Spleen (tissue), 11 donors: ENCODE data around the gene LZIC. TPM values are rescaled to one million over a fixed set of nuclear protein-coding genes. Genes with fewer than 3 reads are reported as not detected.
A peak's percentile ranks its signal among the peaks of the same experiment; 100 is the strongest.

Experiments used
- DNase-seq: peaks from one replicate; pipeline ENCODE4 v3.0.0-alpha.2; 2020
- H3K27ac ChIP-seq, 8 donors: fragments of 200-600 bp; sonication (generic) in 7 of 8; 1 replicate in 4 of 8; 2 replicates in 4 of 8; pipeline versions ENCODE4 v1.5.0 to v1.8.0; 2016 to 2021; ENCODE audit warnings: inconsistent platforms in 4 of 8, mild to moderate bottlenecking in 4 of 8, moderate library complexity in 1 of 8
- H3K27me3 ChIP-seq, 7 donors: fragments of 200-600 bp; sonication (generic) in 6 of 7; replicated peaks in 1 of 7; 1 replicate in 4 of 7; 2 replicates in 3 of 7; pipeline versions ENCODE4 v1.5.0 to v1.8.0; 2016 to 2021; ENCODE audit warnings: inconsistent platforms in 3 of 7, mild to moderate bottlenecking in 1 of 7
- H3K36me3 ChIP-seq, 6 donors: fragments of 200-600 bp; sonication (generic) in 5 of 6; 1 replicate in 4 of 6; 2 replicates in 2 of 6; pipeline versions ENCODE4 v1.5.0 to v1.8.0; 2016 to 2021; ENCODE audit warnings: inconsistent platforms in 2 of 6
- H3K4me1 ChIP-seq, 6 donors: fragments of 200-600 bp; sonication (generic) in 5 of 6; 1 replicate in 3 of 6; 2 replicates in 3 of 6; pipeline versions ENCODE4 v1.5.0 to v1.8.0; 2016 to 2021; ENCODE audit warnings: inconsistent platforms in 3 of 6
- H3K4me3 ChIP-seq, 8 donors: fragments of 200-600 bp; sonication (generic) in 7 of 8; 1 replicate in 4 of 8; 2 replicates in 4 of 8; pipeline versions ENCODE4 v1.5.0 to v1.8.0; 2016 to 2021; ENCODE audit warnings: inconsistent platforms in 4 of 8, mild to moderate bottlenecking in 4 of 8, moderate library complexity in 2 of 8
- H3K9me3 ChIP-seq, 8 donors: fragments of 200-600 bp; sonication (generic) in 7 of 8; 1 replicate in 4 of 8; 2 replicates in 4 of 8; pipeline versions ENCODE4 v1.5.0 to v1.8.0; 2016 to 2021; ENCODE audit warnings: inconsistent platforms in 4 of 8
- POLR2A ChIP-seq, 3 donors: fragments of 450-650 bp; IDR thresholded peaks; one replicate each; pipeline ENCODE4 v1.5.1; 2017; ENCODE audit warnings: antibody characterized with exemption in 3 of 3, mild to moderate bottlenecking in 1 of 3
- POLR2AphosphoS5 ChIP-seq, 3 donors: sonication (generic); formaldehyde crosslinking; IDR thresholded peaks; one replicate each; pipeline ENCODE4 v1.5.1; 2017; ENCODE audit warnings: antibody characterized with exemption in 3 of 3
- WGBS, 5 donors: extraction: QIAGEN DNeasy Blood & Tissue Kit in 3 of 5; methylation state at CpG; one replicate each; pipeline versions ENCODE4 v1.1.5 to v1.1.7; 2013 to 2018; 5-methylcytosine and 5-hydroxymethylcytosine counted together
- intact Hi-C: fragments of 100-400 bp; cut with DNase I; formaldehyde crosslinking; loops from one replicate; pipeline ENCODE4 v1.15.0; 2023; ENCODE audit warnings: low total_unique reads
- polyA plus RNA-seq, 3 donors: library from polyadenylated mRNA; stranded (reverse); fragments of 200-250 nt; gene quantifications; one replicate each; pipeline ENCODE4 v1.2.1, GENCODE V29; 2013
- total RNA-seq, 7 donors: library from RNA; depleted of rRNA in 3 of 7; stranded (reverse); fragments of >200 nt in 3 of 7; fragmentation: NEBNext Ultra II Directional in 4 of 7; extraction: Animal tissue kit (Norgen Biotek cat#: 25700) in 4 of 7; gene quantifications; one replicate each; pipeline versions ENCODE4 v1.1.0 to v1.2.1, GENCODE V29; 2016 to 2021
- TF ChIP-seq, protein P1 (sequence below), 11 experiments: fragments of 200-600 bp in 7 of 11; fragments of 450-650 bp in 4 of 11; sonication (generic) in 4 of 11; IDR thresholded peaks in 8 of 11; conservative IDR thresholded peaks in 3 of 11; 1 replicate in 7 of 11; 2 replicates in 4 of 11; pipeline versions ENCODE4 v1.4.0 to v1.8.0; 2016 to 2021; ENCODE audit warnings: antibody characterized with exemption in 11 of 11, inconsistent platforms in 4 of 11, mild to moderate bottlenecking in 1 of 11
- donor health status: healthy with polysubstance abuse.
- donor health status: DM: no; HTN: no; CAD: no; lungs with moderate emphysema.
- donor health status: DM: no; HTN: no; CAD: no.
- donor health status: Bipolar disorder and iron deficiency.
- donor health status: healthy.
- donor health status: DM: no; HTN: no; CAD: no.
- donor health status: DM: yes; HTN: yes; CAD: no.

Gene LZIC
- total and polyA plus RNA-seq, 10 donors, result 9.9 to 24.3 (median 21.8) TPM

DNA sequence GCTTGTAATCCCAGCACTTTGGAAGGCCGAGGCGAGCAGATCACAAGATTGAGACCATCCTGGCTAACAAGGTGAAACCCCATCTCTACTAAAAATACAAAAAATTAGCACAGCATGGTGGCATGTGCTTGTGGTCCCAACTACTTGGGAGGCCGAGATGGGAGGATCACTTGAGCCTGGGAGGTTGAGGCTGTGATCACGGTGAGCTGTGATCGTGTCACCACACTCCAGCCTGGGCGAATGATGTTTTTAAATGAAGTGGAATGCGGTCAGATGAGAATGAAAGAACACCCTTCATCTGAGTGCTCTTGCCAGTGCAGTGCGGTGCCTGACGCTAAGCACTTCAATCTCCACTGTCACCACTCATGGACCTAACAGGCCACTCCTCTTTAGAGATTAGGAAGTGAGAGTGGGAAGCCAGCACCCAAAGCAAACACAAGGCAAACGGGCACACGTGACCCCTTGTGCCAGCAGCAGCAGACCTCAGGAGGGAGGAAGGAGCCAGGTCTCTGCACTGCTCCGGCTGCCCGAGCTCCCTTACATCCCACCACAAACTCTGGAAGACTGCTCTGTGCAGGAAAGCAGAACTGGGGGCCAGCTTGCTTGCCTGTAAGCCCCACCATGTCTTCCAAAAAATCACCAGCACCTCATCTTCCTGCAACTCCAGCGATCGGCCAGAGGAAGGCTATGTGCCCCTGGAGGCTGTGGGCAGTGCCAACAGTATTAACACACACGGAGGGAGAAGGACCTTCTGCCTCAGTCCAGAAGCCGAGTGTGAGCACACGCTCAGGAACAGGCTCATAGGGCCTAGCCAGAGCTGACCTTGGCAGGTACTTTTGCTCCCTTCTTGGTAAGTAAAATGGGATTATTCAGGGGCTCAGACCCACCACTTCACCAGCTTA, 42.8 kb downstream of the LZIC start:
- TF ChIP-seq, protein P1, sequence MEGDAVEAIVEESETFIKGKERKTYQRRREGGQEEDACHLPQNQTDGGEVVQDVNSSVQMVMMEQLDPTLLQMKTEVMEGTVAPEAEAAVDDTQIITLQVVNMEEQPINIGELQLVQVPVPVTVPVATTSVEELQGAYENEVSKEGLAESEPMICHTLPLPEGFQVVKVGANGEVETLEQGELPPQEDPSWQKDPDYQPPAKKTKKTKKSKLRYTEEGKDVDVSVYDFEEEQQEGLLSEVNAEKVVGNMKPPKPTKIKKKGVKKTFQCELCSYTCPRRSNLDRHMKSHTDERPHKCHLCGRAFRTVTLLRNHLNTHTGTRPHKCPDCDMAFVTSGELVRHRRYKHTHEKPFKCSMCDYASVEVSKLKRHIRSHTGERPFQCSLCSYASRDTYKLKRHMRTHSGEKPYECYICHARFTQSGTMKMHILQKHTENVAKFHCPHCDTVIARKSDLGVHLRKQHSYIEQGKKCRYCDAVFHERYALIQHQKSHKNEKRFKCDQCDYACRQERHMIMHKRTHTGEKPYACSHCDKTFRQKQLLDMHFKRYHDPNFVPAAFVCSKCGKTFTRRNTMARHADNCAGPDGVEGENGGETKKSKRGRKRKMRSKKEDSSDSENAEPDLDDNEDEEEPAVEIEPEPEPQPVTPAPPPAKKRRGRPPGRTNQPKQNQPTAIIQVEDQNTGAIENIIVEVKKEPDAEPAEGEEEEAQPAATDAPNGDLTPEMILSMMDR (IDR thresholded peaks at IDR 0.05 in 8 of 11, conservative IDR thresholded peaks at IDR 0.05 in 3 of 11), result no peak
- peak; percentile 6 to 62 (median 48) for TF ChIP-seq POLR2AphosphoS5 (IDR thresholded peaks at IDR 0.05)
- no peaks in the 10 kb centered on the region for H3K36me3 ChIP-seq
- WGBS, 5 donors, result 44 to 62% (median 47%) methylated on average over 16 to 18 of the region's 18 CpGs
- peak; percentile 88 for DNase-seq
- H3K4me3 ChIP-seq, result peak overlapping the region in 4 of 8 donors; percentile 20 to 55 (median 24)
- H3K4me1 ChIP-seq, result peaks cover 0 to 36% (median 22%) of the 10 kb centered on the region in 6 donors
- no peaks in the 10 kb centered on the region for H3K9me3 ChIP-seq
- intact Hi-C loops, result no loop called here
- no peaks in the 10 kb centered on the region for H3K27me3 ChIP-seq
- H3K27ac ChIP-seq, result peak overlapping the region in 6 of 8 donors; percentile 11 to 80 (median 69)

DNA sequence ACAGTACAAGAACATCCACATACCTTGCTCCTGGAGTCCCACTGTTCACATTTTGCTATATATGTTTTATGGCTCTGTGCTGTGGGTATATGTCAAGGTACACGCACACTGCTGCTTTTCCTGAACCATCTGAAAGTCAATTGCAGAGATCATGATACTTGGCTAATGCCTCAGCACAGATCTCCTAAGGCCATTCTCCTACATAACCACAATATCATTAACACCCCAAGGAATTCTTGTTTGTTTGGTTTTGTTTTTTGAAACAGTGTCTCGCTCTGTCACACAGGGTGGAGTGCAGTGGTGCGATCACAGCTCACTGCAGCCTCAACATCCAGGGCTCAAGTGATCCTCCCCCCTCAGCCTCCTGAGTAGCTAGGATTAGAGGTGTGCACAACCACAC, 49.1 kb downstream of the LZIC start:
- Histone ChIP-seq H3K36me3 (no peaks in the 10 kb centered on the region), H3K27ac (no peak overlapping the region), H3K4me1 (peaks cover 7 to 52% (median 24%) of the 10 kb centered on the region in 6 donors), H3K27me3 (no peaks in the 10 kb centered on the region), H3K9me3 (no peaks in the 10 kb centered on the region), H3K4me3 (no peak overlapping the region)
- DNase-seq, result no peak
- intact Hi-C loops, result no loop called here
- WGBS, 5 donors, result 73 to 87% (median 85%) methylated on average over 3 of the region's 3 CpGs
- TF ChIP-seq POLR2AphosphoS5 (IDR thresholded peaks at IDR 0.05) (no peak), POLR2A (IDR thresholded peaks at IDR 0.05) (no peak)
- TF ChIP-seq, protein P1 (IDR thresholded peaks at IDR 0.05 in 8 of 11, conservative IDR thresholded peaks at IDR 0.05 in 3 of 11), result no peak

DNA sequence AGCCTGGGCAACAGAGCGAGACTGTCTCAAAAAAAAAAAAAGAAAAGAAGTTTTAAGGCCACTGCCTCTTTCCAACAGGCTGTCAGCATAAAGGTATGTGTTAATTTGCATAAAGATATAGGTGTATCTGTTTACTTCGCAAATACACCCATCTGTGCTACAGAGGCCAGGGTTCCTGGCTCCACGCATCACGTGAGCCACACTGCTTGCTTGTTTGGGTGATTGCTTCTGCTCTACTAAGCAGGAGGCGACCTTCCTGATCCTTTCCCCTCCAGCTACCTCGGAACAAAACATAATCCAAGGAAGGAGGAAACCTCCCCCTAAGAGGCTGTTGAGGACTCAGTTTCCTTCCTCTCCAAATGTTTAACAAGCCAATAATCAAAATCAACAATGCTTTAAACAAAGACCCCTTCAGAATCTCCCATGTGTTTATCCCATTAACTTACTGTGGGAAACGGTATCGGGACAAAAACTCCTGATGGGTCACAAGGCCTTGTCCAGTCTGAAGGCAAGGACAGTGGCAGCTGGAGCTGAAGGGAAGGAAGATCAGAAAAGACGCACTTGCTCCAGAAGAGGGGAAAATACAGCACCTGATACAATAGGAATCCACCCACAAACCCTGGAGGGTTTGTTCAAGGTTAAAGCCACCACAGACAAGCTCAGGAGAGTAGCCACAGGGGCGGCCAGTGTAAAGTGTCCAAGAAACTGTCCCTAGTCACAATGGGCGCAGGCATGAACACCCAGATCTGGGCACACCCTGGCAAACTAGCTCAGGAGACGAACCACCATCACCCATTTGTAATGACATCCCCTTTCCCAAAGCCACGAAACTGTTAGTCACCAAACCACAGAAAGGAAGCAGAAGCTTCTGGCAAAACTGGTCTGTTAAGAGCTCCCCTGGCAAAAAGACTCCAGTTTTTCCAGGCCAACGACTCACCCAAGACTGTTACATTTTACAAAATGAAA, 50.3 kb downstream of the LZIC start:
- no peaks in the 10 kb centered on the region for H3K9me3 ChIP-seq
- peak overlapping the region in 5 of 8 donors; percentile 15 to 70 (median 43) for H3K27ac ChIP-seq
- H3K4me3 ChIP-seq, result peak overlapping the region in 1 of 8 donors; percentile 1
- H3K36me3 ChIP-seq, result no peaks in the 10 kb centered on the region
- peaks cover 7 to 60% (median 25%) of the 10 kb centered on the region in 6 donors for H3K4me1 ChIP-seq
- intact Hi-C loops, result no loop called here
- no peaks in the 10 kb centered on the region for H3K27me3 ChIP-seq
- TF ChIP-seq, protein P1 (IDR thresholded peaks at IDR 0.05 in 8 of 11, conservative IDR thresholded peaks at IDR 0.05 in 3 of 11), result no peak
- TF ChIP-seq POLR2AphosphoS5 (IDR thresholded peaks at IDR 0.05), result no peak
- no peak for TF ChIP-seq POLR2A (IDR thresholded peaks at IDR 0.05)
- 39 to 52% (median 47%) methylated on average over 13 to 14 of the region's 14 CpGs for WGBS, 5 donors
- DNase-seq, result peak; percentile 32
